PC-3 (cell line): ENCODE data around the gene ACVR1. TPM values are rescaled to one million over a fixed set of nuclear protein-coding genes. Genes with fewer than 3 reads are reported as not detected.
A peak's percentile ranks its signal among the peaks of the same experiment; 100 is the strongest.

ENCODE experiments used
- ATAC-seq: fragments of 200-7000 bp; cut with Tn5 transposase; 2 replicates; pipeline ENCODE4 v1.9.1; 2020; ENCODE audit warnings: mild to moderate bottlenecking, moderate library complexity
- BruUV-seq: library from RNA; stranded (reverse); fragments of 400-500 nt; replicated peaks from 2 replicates; lab custom pipeline; 2021; lab: Mats Ljungman, UMichigan
- CTCF ChIA-PET: fragments of 300-600 bp; sonication (Branson Sonifier 250); formaldehyde crosslinking; loops from one replicate; lab custom pipeline; 2022; ENCODE audit warnings: antibody characterized with exemption; lab: Charles Lee
- POLR2A ChIA-PET: fragments of 300-600 bp; sonication (Branson Sonifier 250); formaldehyde crosslinking; loops from one replicate; lab custom pipeline; 2022; ENCODE audit warnings: antibody characterized with exemption; ENCODE audit not compliant: unreplicated experiment; lab: Charles Lee
- DNase-seq: peaks from one replicate; pipeline ENCODE4 v3.0.0-alpha.2; 2015
- H2AFZ ChIP-seq: fragments of 300-600 bp; sonication (generic); 2 replicates; pipeline ENCODE4 v1.6.0; 2016; ENCODE audit warnings: antibody characterized with exemption, low read length
- H3F3A ChIP-seq: fragments of 300-600 bp; sonication (generic); one replicate; pipeline ENCODE4 v1.6.0; 2017; ENCODE audit warnings: antibody characterized with exemption, low read length, control low read depth, mild to moderate bottlenecking; ENCODE audit not compliant: unreplicated experiment
- H3K27ac ChIP-seq: fragments of 300-600 bp; sonication (generic); 2 replicates; pipeline ENCODE4 v1.5.1; 2016; ENCODE audit warnings: mild to moderate bottlenecking, low read length
- H3K27me3 ChIP-seq: fragments of 300-600 bp; sonication (generic); 2 replicates; pipeline ENCODE4 v1.6.1; 2016; ENCODE audit warnings: low read length, mixed read lengths
- H3K36me3 ChIP-seq: fragments of 300-600 bp; sonication (generic); 2 replicates; pipeline ENCODE4 v1.6.1; 2016; ENCODE audit warnings: low read depth, mixed run types, low read length, mixed read lengths
- H3K4me1 ChIP-seq: fragments of 300-600 bp; sonication (generic); 2 replicates; pipeline ENCODE4 v1.5.1; 2016; ENCODE audit warnings: low read length; ENCODE audit not compliant: insufficient read depth
- H3K4me2 ChIP-seq: fragments of 300-600 bp; sonication (generic); 2 replicates; pipeline ENCODE4 v1.6.0; 2016; ENCODE audit warnings: low read length
- H3K4me3 ChIP-seq: fragments of 300-600 bp; sonication (generic); 2 replicates; pipeline ENCODE4 v1.5.1; 2016; ENCODE audit warnings: mild to moderate bottlenecking, low read length, mixed read lengths
- H3K79me2 ChIP-seq: fragments of 300-600 bp; sonication (generic); 2 replicates; pipeline ENCODE4 v1.6.1; 2017; ENCODE audit warnings: low read length, mixed read lengths
- H3K9ac ChIP-seq: fragments of 300-600 bp; sonication (generic); 2 replicates; pipeline ENCODE4 v1.6.0; 2016; ENCODE audit warnings: mild to moderate bottlenecking, low read length
- H3K9me2 ChIP-seq: fragments of 300-600 bp; sonication (generic); replicated peaks from 2 replicates; pipeline ENCODE4 v1.6.1; 2016; ENCODE audit warnings: mixed run types, low read length, mixed read lengths
- H3K9me3 ChIP-seq: fragments of 300-600 bp; sonication (generic); 2 replicates; pipeline ENCODE4 v1.6.1; 2016; ENCODE audit warnings: low read length, mixed read lengths
- H4K20me1 ChIP-seq: fragments of 300-600 bp; sonication (generic); 2 replicates; pipeline ENCODE4 v1.6.1; 2016; ENCODE audit warnings: low read length, mixed read lengths
- EZH2 ChIP-seq: fragments of 300-600 bp; sonication (generic); IDR thresholded peaks from one replicate; pipeline ENCODE4 v1.6.1; 2017; ENCODE audit warnings: antibody characterized with exemption, mild to moderate bottlenecking, low read length; ENCODE audit not compliant: unreplicated experiment
- EZH2phosphoT487 ChIP-seq: fragments of 300-600 bp; sonication (generic); IDR thresholded peaks from 2 replicates; pipeline ENCODE4 v1.6.1; 2018; ENCODE audit warnings: mild to moderate bottlenecking, antibody characterized with exemption, low read length, borderline replicate concordance
- intact Hi-C: fragments of 100-400 bp; cut with micrococcal nuclease; formaldehyde crosslinking; loops from 2 replicates; pipeline ENCODE4 v1.9.0; 2023
- total RNA-seq: library from RNA; depleted of rRNA; stranded (reverse); fragments of >200 nt; gene quantifications from 2 replicates; pipeline ENCODE4 v1.2.3, GENCODE V29; 2014
- TF ChIP-seq, protein P1 (sequence below): fragments of 300-600 bp; sonication (generic); conservative IDR thresholded peaks from 2 replicates; pipeline ENCODE4 v1.5.1; 2017; ENCODE audit warnings: antibody characterized with exemption, low read depth, mild to moderate bottlenecking, low read length

The ACVR1 gene
- total RNA-seq, 1 experiment from 2014 or later, result 6.7 TPM

DNA sequence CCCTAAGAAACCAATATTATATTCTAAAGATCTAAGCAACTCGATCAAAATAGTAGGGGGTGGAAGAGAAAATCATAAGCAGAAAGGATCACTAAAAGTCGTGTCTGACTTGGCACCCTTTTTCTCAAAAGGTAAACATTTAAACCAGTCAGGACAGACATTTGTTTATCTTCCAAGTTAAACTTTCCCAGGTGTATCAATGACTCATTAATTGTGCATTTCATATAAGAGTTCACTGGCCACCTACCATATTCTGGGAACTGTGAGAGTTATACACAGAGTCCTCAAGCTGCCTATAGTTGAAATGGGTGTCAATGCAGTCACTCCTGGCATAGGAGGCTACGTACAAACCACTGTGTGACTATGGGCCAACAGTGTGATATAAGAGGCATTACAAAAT, 4.8 kb upstream of the ACVR1 start:
- DNase-seq, result peak; percentile 82
- ATAC-seq, result peak; percentile 8; the same call in 1 of the 2 replicates
- H3K4me3 ChIP-seq, result no peak overlapping the region
- ChIA-PET POLR2A (no interaction called here), CTCF (no interaction called here)
- peak overlapping the region; percentile 15 for H3K27ac ChIP-seq
- peaks cover 22% of the 10 kb centered on the region for H3K4me1 ChIP-seq
- no peaks in the 10 kb centered on the region for H3K27me3 ChIP-seq
- no peaks in the 10 kb centered on the region for H3K9me2 ChIP-seq
- no TSS peak for BruUV-seq
- no peaks in the 10 kb centered on the region for H4K20me1 ChIP-seq
- no peak overlapping the region for H2AFZ ChIP-seq
- intact Hi-C loops, result no loop called here
- H3K9me3 ChIP-seq, result no peaks in the 10 kb centered on the region
- H3K9ac ChIP-seq, result no peak overlapping the region
- no peak for TF ChIP-seq EZH2phosphoT487
- TF ChIP-seq, protein P1, sequence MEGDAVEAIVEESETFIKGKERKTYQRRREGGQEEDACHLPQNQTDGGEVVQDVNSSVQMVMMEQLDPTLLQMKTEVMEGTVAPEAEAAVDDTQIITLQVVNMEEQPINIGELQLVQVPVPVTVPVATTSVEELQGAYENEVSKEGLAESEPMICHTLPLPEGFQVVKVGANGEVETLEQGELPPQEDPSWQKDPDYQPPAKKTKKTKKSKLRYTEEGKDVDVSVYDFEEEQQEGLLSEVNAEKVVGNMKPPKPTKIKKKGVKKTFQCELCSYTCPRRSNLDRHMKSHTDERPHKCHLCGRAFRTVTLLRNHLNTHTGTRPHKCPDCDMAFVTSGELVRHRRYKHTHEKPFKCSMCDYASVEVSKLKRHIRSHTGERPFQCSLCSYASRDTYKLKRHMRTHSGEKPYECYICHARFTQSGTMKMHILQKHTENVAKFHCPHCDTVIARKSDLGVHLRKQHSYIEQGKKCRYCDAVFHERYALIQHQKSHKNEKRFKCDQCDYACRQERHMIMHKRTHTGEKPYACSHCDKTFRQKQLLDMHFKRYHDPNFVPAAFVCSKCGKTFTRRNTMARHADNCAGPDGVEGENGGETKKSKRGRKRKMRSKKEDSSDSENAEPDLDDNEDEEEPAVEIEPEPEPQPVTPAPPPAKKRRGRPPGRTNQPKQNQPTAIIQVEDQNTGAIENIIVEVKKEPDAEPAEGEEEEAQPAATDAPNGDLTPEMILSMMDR, result no peak
- no peak for TF ChIP-seq EZH2
- no peaks in the 10 kb centered on the region for H3F3A ChIP-seq
- peak overlapping the region; percentile 50 for H3K4me2 ChIP-seq
- H3K79me2 ChIP-seq, result no peaks in the 10 kb centered on the region
- no peaks in the 10 kb centered on the region for H3K36me3 ChIP-seq

GRCh38 chr2:157877761-157878400, 1.8 kb upstream of the ACVR1 start:
- H3K9me3 ChIP-seq, result no peaks in the 10 kb centered on the region

More at GRCh38 chr2:157877761-157878400, 1.8 kb upstream of the ACVR1 start:
- H2AFZ ChIP-seq, result no peak overlapping the region
- peaks cover 24% of the 10 kb centered on the region for H3K79me2 ChIP-seq
- no peak overlapping the region; the same call in 1 of the 2 replicates for H3K4me3 ChIP-seq
- H3K27ac ChIP-seq, result no peak overlapping the region
- no TSS peak for BruUV-seq
- 0 out of 2 replicates have a peak, but pooled peaks cover 7% of the 10 kb centered on the region for H4K20me1 ChIP-seq
- DNase-seq, result no peak
- peaks cover 30% of the 10 kb centered on the region for H3K4me1 ChIP-seq
- no peaks in the 10 kb centered on the region for H3K9me2 ChIP-seq
- no peaks in the 10 kb centered on the region for H3F3A ChIP-seq
- H3K4me2 ChIP-seq, result peak overlapping the region; percentile 99
- CTCF ChIA-PET, result no interaction called here
- POLR2A ChIA-PET, result no interaction called here
- TF ChIP-seq EZH2phosphoT487, result no peak
- no peak for TF ChIP-seq EZH2
- TF ChIP-seq, protein P1, result no peak
- no peaks in the 10 kb centered on the region for H3K36me3 ChIP-seq
- intact Hi-C loops, result loop anchor here (2.0 to 5.0 kb wide), 2 partner anchors 46 to 133 kb away; no protein-coding TSS in a partner anchor
- no peaks in the 10 kb centered on the region for H3K27me3 ChIP-seq
- no peak overlapping the region for H3K9ac ChIP-seq
- no peak for ATAC-seq
